PFSK-1 (cell line): ENCODE results near the gene MRPS9.

Source experiments
- FOXP2 ChIP-seq: optimal IDR thresholded peaks from 2 replicates; pipeline ENCODE3; 2011; ENCODE audit warnings: borderline replicate concordance, control low read depth, inconsistent platforms; ENCODE audit not compliant: insufficient read depth; ENCODE audit errors: extremely low read length, extremely low read depth
- POLR2AphosphoS5 ChIP-seq: IDR thresholded peaks from 2 replicates; pipeline ENCODE4 v1.6.1; 2012; ENCODE audit warnings: low read depth, mild to moderate bottlenecking, control low read depth, low read length, moderate library complexity
- REST ChIP-seq, 2 experiments: IDR thresholded peaks; 2 replicates each; pipeline versions ENCODE4 v1.6.1 to v1.8.0; 2011 to 2012; ENCODE audit warnings: low read depth in 2 of 2, low read length in 2 of 2, control low read depth in 1 of 2, inconsistent platforms in 1 of 2, mild to moderate bottlenecking in 1 of 2, moderate library complexity in 1 of 2; ENCODE audit not compliant: insufficient read depth in 1 of 2
- SIN3A ChIP-seq: IDR thresholded peaks from 2 replicates; pipeline ENCODE4 v1.6.1; 2012; ENCODE audit warnings: mild to moderate bottlenecking, low read length, moderate library complexity, borderline replicate concordance; ENCODE audit not compliant: insufficient read depth
- TAF1 ChIP-seq: IDR thresholded peaks from 2 replicates; pipeline ENCODE4 v1.6.1; 2012; ENCODE audit warnings: low read length, control low read depth, borderline replicate concordance; ENCODE audit not compliant: insufficient read depth

Gene MRPS9

GRCh38 chr2:105111365-105112150 lies 73.7 kb downstream of the MRPS9 start:
- TF ChIP-seq REST (IDR thresholded peaks at IDR 0.05; ENCODE audit: insufficient read depth in 1 of 2, low read depth in 2 of 2, low read length in 2 of 2) (no peak), TAF1 (no peak), FOXP2 (no peak), POLR2AphosphoS5 (no peak), SIN3A (no peak)

- TF ChIP-seq FOXP2, result no peak
These were observed 74.5 kb downstream of the MRPS9 start for GRCh38 chr2:105112345-105112744.

- no peak for TF ChIP-seq TAF1
- TF ChIP-seq REST (IDR thresholded peaks at IDR 0.05; ENCODE audit: insufficient read depth in 1 of 2, low read depth in 2 of 2, low read length in 2 of 2), result no peak
- TF ChIP-seq FOXP2, result no peak
- no peak for TF ChIP-seq SIN3A
- no peak for TF ChIP-seq POLR2AphosphoS5
These were observed 75.9 kb downstream of the MRPS9 start for GRCh38 chr2:105113616-105114291.

GRCh38 chr2:105114551-105114950 lies 76.7 kb downstream of the MRPS9 start:
- TF ChIP-seq FOXP2 (no peak), REST (IDR thresholded peaks at IDR 0.05; ENCODE audit: insufficient read depth in 1 of 2, low read depth in 2 of 2, low read length in 2 of 2) (no peak), SIN3A (no peak), TAF1 (no peak), POLR2AphosphoS5 (no peak)

- TF ChIP-seq FOXP2 (no peak), POLR2AphosphoS5 (no peak), REST (IDR thresholded peaks at IDR 0.05; ENCODE audit: insufficient read depth in 1 of 2, low read depth in 2 of 2, low read length in 2 of 2) (no peak), TAF1 (no peak), SIN3A (no peak)
These were observed 78.5 kb downstream of the MRPS9 start for GRCh38 chr2:105116348-105116747.
